Tibial nerve (tissue), 3 donors: ENCODE results near the gene PIN1.

ENCODE experiments used
- CTCF ChIP-seq, 5 experiments: fragments of 200-600 bp in 3 of 5; fragments of 450-650 bp in 2 of 5; sonication (generic) in 3 of 5; IDR thresholded peaks; one replicate each; pipeline ENCODE4 v1.5.1; 2016 to 2019; ENCODE audit warnings: antibody characterized with exemption in 5 of 5, mild to moderate bottlenecking in 3 of 5, moderate library complexity in 2 of 5
- POLR2A ChIP-seq, 2 donors: fragments of 450-650 bp; IDR thresholded peaks; one replicate each; pipeline ENCODE4 v1.6.1; 2017; ENCODE audit warnings: antibody characterized with exemption in 2 of 2, mild to moderate bottlenecking in 2 of 2, moderate library complexity in 2 of 2

GRCh38 chr19:9791552-9792205 lies 43.4 kb upstream of the PIN1 start:
- TF ChIP-seq CTCF (IDR thresholded peaks at IDR 0.05) (no peak), POLR2A (IDR thresholded peaks at IDR 0.05) (peak in 1 of 2 donors; percentile 53)
